ENCODE data around the gene ACTN2. TPM values are rescaled to one million over a fixed set of nuclear protein-coding genes. Genes with fewer than 3 reads are reported as not detected.

The ACTN2 gene
- total RNA-seq, 1 donor from 2014 or later = 10.5 TPM

DNA sequence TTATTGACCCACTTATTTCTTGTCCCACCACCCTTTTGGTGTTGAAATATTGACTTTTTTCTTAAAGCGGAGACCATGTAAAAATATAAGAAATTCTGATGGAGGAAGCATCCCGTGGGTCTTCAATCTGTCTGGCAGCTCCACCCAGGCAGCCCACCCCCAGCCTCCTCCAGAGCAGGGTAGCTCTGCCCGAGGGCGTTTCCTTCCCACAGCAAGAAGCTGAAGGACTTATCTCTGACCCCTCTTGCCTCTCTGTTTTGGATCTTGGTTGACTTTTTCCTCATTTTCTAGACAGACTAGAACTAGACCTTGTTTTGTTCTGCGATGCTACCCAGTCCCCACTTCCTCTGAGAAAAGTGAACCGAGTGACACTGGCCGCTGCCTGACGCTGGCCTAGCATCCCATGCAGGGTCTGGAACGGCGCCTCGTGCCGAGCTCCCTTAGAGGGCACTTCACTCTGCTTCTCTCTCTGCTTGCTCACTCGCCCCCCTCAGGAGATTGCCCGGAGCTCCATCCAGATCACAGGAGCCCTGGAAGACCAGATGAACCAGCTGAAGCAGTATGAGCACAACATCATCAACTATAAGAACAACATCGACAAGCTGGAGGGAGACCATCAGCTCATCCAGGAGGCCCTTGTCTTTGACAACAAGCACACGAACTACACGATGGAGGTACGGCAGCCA lies 68.4 kb downstream of the ACTN2 start:
- TF ChIP-seq, protein P1, sequence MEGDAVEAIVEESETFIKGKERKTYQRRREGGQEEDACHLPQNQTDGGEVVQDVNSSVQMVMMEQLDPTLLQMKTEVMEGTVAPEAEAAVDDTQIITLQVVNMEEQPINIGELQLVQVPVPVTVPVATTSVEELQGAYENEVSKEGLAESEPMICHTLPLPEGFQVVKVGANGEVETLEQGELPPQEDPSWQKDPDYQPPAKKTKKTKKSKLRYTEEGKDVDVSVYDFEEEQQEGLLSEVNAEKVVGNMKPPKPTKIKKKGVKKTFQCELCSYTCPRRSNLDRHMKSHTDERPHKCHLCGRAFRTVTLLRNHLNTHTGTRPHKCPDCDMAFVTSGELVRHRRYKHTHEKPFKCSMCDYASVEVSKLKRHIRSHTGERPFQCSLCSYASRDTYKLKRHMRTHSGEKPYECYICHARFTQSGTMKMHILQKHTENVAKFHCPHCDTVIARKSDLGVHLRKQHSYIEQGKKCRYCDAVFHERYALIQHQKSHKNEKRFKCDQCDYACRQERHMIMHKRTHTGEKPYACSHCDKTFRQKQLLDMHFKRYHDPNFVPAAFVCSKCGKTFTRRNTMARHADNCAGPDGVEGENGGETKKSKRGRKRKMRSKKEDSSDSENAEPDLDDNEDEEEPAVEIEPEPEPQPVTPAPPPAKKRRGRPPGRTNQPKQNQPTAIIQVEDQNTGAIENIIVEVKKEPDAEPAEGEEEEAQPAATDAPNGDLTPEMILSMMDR (IDR thresholded peaks at IDR 0.05) = no peak
- peaks cover 32 to 44% of the 10 kb centered on the region in 2 donors for H3K36me3 ChIP-seq
- no peaks in the 10 kb centered on the region for H3K9me3 ChIP-seq
- no peaks in the 10 kb centered on the region for H3K4me1 ChIP-seq
- H3K27me3 ChIP-seq = no peaks in the 10 kb centered on the region
- no peak for DNase-seq (ENCODE audit: low spot score in 2 of 2)
- H3K4me3 ChIP-seq = no peak overlapping the region
- no peak overlapping the region for H3K27ac ChIP-seq
- intact Hi-C loops (cut with DNase I) = no loop called here

DNA sequence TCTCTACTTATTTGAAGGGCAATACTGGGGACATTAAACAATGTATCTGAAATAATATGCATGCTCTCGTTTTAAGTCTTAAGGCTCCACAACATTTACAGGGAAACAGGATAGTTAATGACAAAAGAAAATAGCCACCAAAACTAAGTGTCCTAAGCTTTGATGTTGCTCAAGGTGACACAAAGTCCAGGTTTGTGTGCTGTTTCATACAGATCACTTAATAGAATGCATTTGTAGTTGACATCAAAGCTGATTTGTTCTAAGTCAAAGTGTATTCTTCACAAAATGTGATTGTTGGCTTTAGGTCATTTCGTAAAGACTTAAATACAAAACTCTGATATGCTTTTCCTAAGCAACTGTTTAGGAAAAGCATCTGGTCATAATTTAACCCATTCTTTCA lies 71.3 kb downstream of the ACTN2 start:
- TF ChIP-seq, protein P1 (IDR thresholded peaks at IDR 0.05) = no peak
- Histone ChIP-seq H3K36me3 (peaks cover 26 to 46% of the 10 kb centered on the region in 2 donors), H3K4me3 (no peak overlapping the region), H3K27ac (no peak overlapping the region), H3K27me3 (no peaks in the 10 kb centered on the region), H3K9me3 (no peaks in the 10 kb centered on the region), H3K4me1 (no peaks in the 10 kb centered on the region)
- DNase-seq (ENCODE audit: low spot score in 2 of 2) = no peak
- intact Hi-C loops (cut with DNase I) = no loop called here

DNA sequence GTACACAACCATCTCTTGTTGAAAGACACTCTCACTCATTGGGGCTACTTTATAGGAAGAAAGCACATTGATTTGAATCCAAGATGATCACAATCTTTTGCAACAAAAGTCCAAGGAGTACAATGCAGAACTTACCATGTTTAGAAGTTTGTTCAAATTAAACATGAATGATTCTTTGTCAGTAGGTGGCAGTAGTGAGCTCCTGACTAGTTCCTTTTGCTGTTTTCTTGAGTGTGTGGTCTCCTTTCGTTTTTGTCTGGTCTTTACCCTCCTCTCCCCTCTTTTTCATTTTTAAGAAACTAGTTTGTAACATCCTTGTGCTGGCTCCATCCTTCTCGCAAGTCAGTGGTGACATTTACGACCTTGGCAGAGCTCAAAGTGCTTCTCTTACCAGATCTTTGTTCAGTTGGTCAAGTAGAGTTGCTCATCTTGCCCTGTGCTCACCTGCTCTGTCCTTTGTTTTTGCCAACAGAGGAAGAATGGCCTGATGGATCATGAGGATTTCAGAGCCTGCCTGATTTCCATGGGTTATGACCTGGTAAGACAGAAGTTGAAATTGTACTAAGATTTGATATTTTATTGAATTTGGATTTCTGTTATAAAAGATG lies 73.1 kb downstream of the ACTN2 start:
- Histone ChIP-seq H3K27me3 (no peaks in the 10 kb centered on the region), H3K4me3 (no peak overlapping the region)
- intact Hi-C loops (cut with DNase I) = no loop called here

DNA sequence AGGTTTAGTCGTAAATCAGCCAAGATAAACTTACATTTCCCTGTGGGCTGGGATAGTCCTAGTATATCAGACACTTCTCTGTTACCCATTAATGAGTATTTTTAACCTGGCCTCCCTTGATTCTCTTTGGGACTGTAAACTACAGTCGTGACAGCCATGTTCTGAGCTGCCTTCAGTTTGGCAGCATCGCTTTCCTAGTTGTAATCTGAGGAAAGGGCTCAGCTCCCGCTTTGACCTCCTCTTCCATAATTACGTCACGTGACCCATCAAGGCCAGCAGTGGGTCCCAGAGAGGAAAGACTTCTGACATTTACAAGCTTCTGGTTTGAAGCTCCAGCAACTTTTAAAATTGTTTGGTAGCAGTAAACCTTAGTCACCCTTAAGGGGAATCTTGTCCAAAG lies 74.2 kb downstream of the ACTN2 start:
- no peaks in the 10 kb centered on the region for H3K4me1 ChIP-seq
- H3K36me3 ChIP-seq = peaks cover 31% of the 10 kb centered on the region in 2 donors
- H3K9me3 ChIP-seq = no peaks in the 10 kb centered on the region
- intact Hi-C loops (cut with DNase I) = loop anchor here (10.0 kb wide), 1 partner anchor 624 kb away; no protein-coding TSS in a partner anchor
- DNase-seq (ENCODE audit: low spot score in 2 of 2) = no peak
- H3K4me3 ChIP-seq = no peak overlapping the region
- H3K27ac ChIP-seq = no peak overlapping the region
- TF ChIP-seq, protein P1 (IDR thresholded peaks at IDR 0.05) = no peak
- H3K27me3 ChIP-seq = no peaks in the 10 kb centered on the region

More for the DNA sequence above, 73.1 kb downstream of the ACTN2 start:
- H3K9me3 ChIP-seq = no peaks in the 10 kb centered on the region
- no peaks in the 10 kb centered on the region for H3K4me1 ChIP-seq
- TF ChIP-seq, protein P1 (IDR thresholded peaks at IDR 0.05) = peak; percentile 39 to 61 (median 61)
- no peak overlapping the region for H3K27ac ChIP-seq
- peaks cover 36 to 42% of the 10 kb centered on the region in 2 donors for H3K36me3 ChIP-seq
- DNase-seq (ENCODE audit: low spot score in 2 of 2) = no peak

DNA sequence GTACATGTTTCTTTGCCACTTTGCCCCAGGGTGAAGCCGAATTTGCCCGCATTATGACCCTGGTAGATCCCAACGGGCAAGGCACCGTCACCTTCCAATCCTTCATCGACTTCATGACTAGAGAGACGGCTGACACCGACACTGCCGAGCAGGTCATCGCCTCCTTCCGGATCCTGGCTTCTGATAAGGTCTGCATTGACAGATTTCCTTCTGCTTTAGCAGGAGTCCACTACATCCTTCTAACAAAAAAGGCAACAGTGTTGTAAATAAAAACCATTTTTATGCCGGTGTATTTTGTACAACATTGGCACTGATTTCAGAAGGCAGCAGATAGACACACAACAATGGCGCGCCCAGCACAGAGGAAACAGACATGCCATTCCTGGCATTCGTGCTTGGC lies 74.7 kb downstream of the ACTN2 start:
- peaks cover 30 to 31% of the 10 kb centered on the region in 2 donors for H3K36me3 ChIP-seq
- intact Hi-C loops (cut with DNase I) = loop anchor here (10.0 kb wide), 1 partner anchor 624 kb away; no protein-coding TSS in a partner anchor
- H3K27ac ChIP-seq = no peak overlapping the region

More for the DNA sequence above, 74.7 kb downstream of the ACTN2 start:
- no peaks in the 10 kb centered on the region for H3K9me3 ChIP-seq
- no peaks in the 10 kb centered on the region for H3K27me3 ChIP-seq
- no peak for DNase-seq (ENCODE audit: low spot score in 2 of 2)
- TF ChIP-seq, protein P1 (IDR thresholded peaks at IDR 0.05) = no peak
- H3K4me1 ChIP-seq = no peaks in the 10 kb centered on the region
- H3K4me3 ChIP-seq = no peak overlapping the region

Data from ascending aorta (tissue), 2 donors.